ENCODE data around the gene TPM1.

TPM1 gene

GRCh38 chr15:63016234-63016633, 26.3 kb upstream of the TPM1 start:
- no peak for DNase-seq (ENCODE audit: low read depth in 2 of 2)

- no peak for DNase-seq (ENCODE audit: low read depth in 2 of 2)
These were observed 23.9 kb upstream of the TPM1 start for GRCh38 chr15:63018639-63019038.

- DNase-seq (ENCODE audit: low read depth in 2 of 2), result peak in 1 of 2 experiments; percentile 71
These were observed 22.9 kb upstream of the TPM1 start for GRCh38 chr15:63019511-63020109.

GRCh38 chr15:63020128-63020527, 22.4 kb upstream of the TPM1 start:
- DNase-seq (ENCODE audit: low read depth in 2 of 2), result no peak

GRCh38 chr15:63020759-63021430, 21.7 kb upstream of the TPM1 start:
- DNase-seq (ENCODE audit: low read depth in 2 of 2), result no peak

GRCh38 chr15:63022181-63022580, 20.4 kb upstream of the TPM1 start:
- DNase-seq (ENCODE audit: low read depth in 2 of 2), result no peak

- no peak for DNase-seq (ENCODE audit: low read depth in 2 of 2)
These were observed 19.9 kb upstream of the TPM1 start for GRCh38 chr15:63022663-63023062.

- DNase-seq (ENCODE audit: low read depth in 2 of 2), result no peak
These were observed 19.1 kb upstream of the TPM1 start for GRCh38 chr15:63023351-63023945.

GRCh38 chr15:63025460-63025859, 17.1 kb upstream of the TPM1 start:
- no peak for DNase-seq (ENCODE audit: low read depth in 2 of 2)

GRCh38 chr15:63027646-63028045, 14.9 kb upstream of the TPM1 start:
- DNase-seq (ENCODE audit: low read depth in 2 of 2), result no peak

- no peak for DNase-seq (ENCODE audit: low read depth in 2 of 2)
These were observed 14.0 kb upstream of the TPM1 start for GRCh38 chr15:63028442-63029110.

GRCh38 chr15:63029676-63030075, 12.9 kb upstream of the TPM1 start:
- DNase-seq (ENCODE audit: low read depth in 2 of 2), result no peak

GRCh38 chr15:63030101-63030551, 12.4 kb upstream of the TPM1 start:
- no peak for DNase-seq (ENCODE audit: low read depth in 2 of 2)

GRCh38 chr15:63034578-63034977, 8.0 kb upstream of the TPM1 start:
- no peak for DNase-seq (ENCODE audit: low read depth in 2 of 2)

GRCh38 chr15:63035253-63035652, 7.3 kb upstream of the TPM1 start:
- no peak for DNase-seq (ENCODE audit: low read depth in 2 of 2)

GRCh38 chr15:63035977-63036376, 6.6 kb upstream of the TPM1 start:
- no peak for DNase-seq (ENCODE audit: low read depth in 2 of 2)

GRCh38 chr15:63037976-63038720, 4.4 kb upstream of the TPM1 start:
- DNase-seq (ENCODE audit: low read depth in 2 of 2), result no peak

GRCh38 chr15:63038926-63039673, 3.4 kb upstream of the TPM1 start:
- DNase-seq (ENCODE audit: low read depth in 2 of 2), result peak; percentile 82 to 84

GRCh38 chr15:63039811-63040210, 2.7 kb upstream of the TPM1 start:
- no peak for DNase-seq (ENCODE audit: low read depth in 2 of 2)

- no peak for DNase-seq (ENCODE audit: low read depth in 2 of 2)
These were observed 2.0 kb upstream of the TPM1 start for GRCh38 chr15:63040509-63040908.

GRCh38 chr15:63040954-63041353, 1.6 kb upstream of the TPM1 start:
- DNase-seq (ENCODE audit: low read depth in 2 of 2), result no peak
